Stimulated activated CD8-positive, alpha-beta memory T cell treated with anti-CD3 and anti-CD28 coated beads, Interleukin-4, amount 100 ng/mL, for 1 hour (primary cell): ENCODE measurements around the gene EI24.
"Not testable (repeated sequence)": the region's sequence is repeated elsewhere in the genome, so short reads cannot be mapped to it uniquely, and the experiment has no call there.

Experiments used
- DNase-seq, 2 donors: peaks; one replicate each; pipeline ENCODE4 v3.0.0-alpha.2; 2020; ENCODE audit warnings: low read depth in 2 of 2, low spot score in 1 of 2

EI24 gene

GRCh38 chr11:125568970-125569914 lies at the start of gene EI24:
Gene EI24, plus strand, starts transcription at chr11:125569477. Its CDS starts 3,051 bp downstream, at chr11:125572528.
- peak; percentile 60 to 75 for DNase-seq

- DNase-seq, result no peak
Measured at GRCh38 chr11:125519860-125520834, 49.1 kb upstream of the EI24 start.

- no peak for DNase-seq
Measured at GRCh38 chr11:125525303-125525702, 44.0 kb upstream of the EI24 start.

- no peak for DNase-seq
Measured at GRCh38 chr11:125532668-125533067, 36.6 kb upstream of the EI24 start.

- no peak for DNase-seq
Measured at GRCh38 chr11:125535585-125535984, 33.7 kb upstream of the EI24 start.

- not testable (repeated sequence) for DNase-seq
Measured at GRCh38 chr11:125536834-125537233, 32.4 kb upstream of the EI24 start.

GRCh38 chr11:125542709-125543108 lies 26.6 kb upstream of the EI24 start:
- no peak for DNase-seq

GRCh38 chr11:125550780-125551179 lies 18.5 kb upstream of the EI24 start:
- no peak for DNase-seq

- DNase-seq, result no peak
Measured at GRCh38 chr11:125551835-125552342, 17.4 kb upstream of the EI24 start.

GRCh38 chr11:125552927-125553326 lies 16.4 kb upstream of the EI24 start:
- no peak for DNase-seq

GRCh38 chr11:125553357-125553756 lies 15.9 kb upstream of the EI24 start:
- no peak for DNase-seq

GRCh38 chr11:125554038-125554437 lies 15.2 kb upstream of the EI24 start:
- DNase-seq, result no peak

- DNase-seq, result no peak
Measured at GRCh38 chr11:125559888-125560287, 9.4 kb upstream of the EI24 start.

- no peak for DNase-seq
Measured at GRCh38 chr11:125561924-125562323, 7.4 kb upstream of the EI24 start.

- DNase-seq, result no peak
Measured at GRCh38 chr11:125562430-125562829, 6.8 kb upstream of the EI24 start.

GRCh38 chr11:125564357-125564756 lies 4.9 kb upstream of the EI24 start:
- DNase-seq, result no peak

- no peak for DNase-seq
Measured at GRCh38 chr11:125566235-125566634, 3.0 kb upstream of the EI24 start.

- no peak for DNase-seq
Measured at GRCh38 chr11:125569915-125570621, 791 bp downstream of the EI24 start.

GRCh38 chr11:125570952-125571351 lies 1.7 kb downstream of the EI24 start:
- no peak for DNase-seq

- DNase-seq, result no peak
Measured at GRCh38 chr11:125572916-125573315, 3.6 kb downstream of the EI24 start.

GRCh38 chr11:125577181-125577580 lies 7.9 kb downstream of the EI24 start:
- not testable (repeated sequence) for DNase-seq
